Neural crest cell (in vitro differentiated cells): ENCODE results near the gene TMEM150A. TPM values are rescaled to one million over a fixed set of nuclear protein-coding genes. Genes with fewer than 3 reads are reported as not detected.
"Not testable (repeated sequence)": the region's sequence is repeated elsewhere in the genome, so short reads cannot be mapped to it uniquely, and the experiment has no call there.

Source experiments
- DNase-seq: peaks from one replicate; pipeline ENCODE4 v3.0.0; 2021; ENCODE audit warnings: low read depth, mixed read lengths, low spot score
- H3K27ac Mint-ChIP-seq: one replicate; pipeline ENCODE4 v1.8.0; 2021; ENCODE audit warnings: mild to moderate bottlenecking, mixed read lengths; ENCODE audit not compliant: unreplicated experiment
- H3K27me3 Mint-ChIP-seq: 2 replicates; pipeline ENCODE4 v1.8.0; 2021; ENCODE audit warnings: low read depth, mild to moderate bottlenecking, mixed read lengths
- H3K36me3 Mint-ChIP-seq: 2 replicates; pipeline ENCODE4 v1.8.0; 2021; ENCODE audit warnings: low read depth, mild to moderate bottlenecking, mixed read lengths
- H3K4me1 Mint-ChIP-seq: 2 replicates; pipeline ENCODE4 v1.8.0; 2021; ENCODE audit warnings: mixed read lengths
- H3K4me3 Mint-ChIP-seq: one replicate; pipeline ENCODE4 v1.8.0; 2021; ENCODE audit warnings: mild to moderate bottlenecking, mixed read lengths
- H3K9me3 Mint-ChIP-seq: 2 replicates; pipeline ENCODE4 v1.8.0; 2021; ENCODE audit warnings: mixed read lengths
- CTCF ChIP-seq: fragments of 200-600 bp; sonication (generic); conservative IDR thresholded peaks from 2 replicates; pipeline ENCODE4 v1.5.0; 2021; ENCODE audit warnings: antibody characterized with exemption, mild to moderate bottlenecking
- total RNA-seq: library from RNA; stranded (reverse); gene quantifications from 2 replicates; pipeline ENCODE4 v1.2.1, GENCODE V29; 2021

The TMEM150A gene
- total RNA-seq, 1 donor from 2014 or later = 20.9 TPM

- TF ChIP-seq CTCF = no peak
- peak within 1 kb of the TSS; percentile 100 for H3K4me3 Mint-ChIP-seq
- H3K27ac Mint-ChIP-seq = peak within 1 kb of the TSS; percentile 98
- no peaks in the 10 kb centered on the region for H3K36me3 Mint-ChIP-seq
- DNase-seq = peak; percentile 85
- H3K4me1 Mint-ChIP-seq = peaks cover 23% of the 10 kb centered on the region
- no peaks in the 10 kb centered on the region for H3K27me3 Mint-ChIP-seq
- H3K9me3 Mint-ChIP-seq = no peaks in the 10 kb centered on the region
Observed at GRCh38 chr2:85595301-85596025, 7.0 kb downstream of the TMEM150A start, which contains the start of gene RNF181. Gene RNF181 (plus strand): TSS chr2:85595745. CDS start chr2:85595764, 19 bp downstream.

- H3K9me3 Mint-ChIP-seq = no peaks in the 10 kb centered on the region
Observed at GRCh38 chr2:85594715-85595300, 7.7 kb downstream of the TMEM150A start.

GRCh38 chr2:85593023-85593422, 9.5 kb downstream of the TMEM150A start:
- peaks cover 31% of the 10 kb centered on the region for H3K4me1 Mint-ChIP-seq
- H3K27ac Mint-ChIP-seq = no peak overlapping the region
- H3K36me3 Mint-ChIP-seq = no peaks in the 10 kb centered on the region
- no peak for TF ChIP-seq CTCF
- peak overlapping the region; percentile 100 for H3K4me3 Mint-ChIP-seq
- no peaks in the 10 kb centered on the region for H3K27me3 Mint-ChIP-seq
- H3K9me3 Mint-ChIP-seq = no peaks in the 10 kb centered on the region
- no peak for DNase-seq

More at GRCh38 chr2:85594715-85595300, 7.7 kb downstream of the TMEM150A start:
- peaks cover 23% of the 10 kb centered on the region for H3K4me1 Mint-ChIP-seq
- DNase-seq = no peak
- H3K27me3 Mint-ChIP-seq = no peaks in the 10 kb centered on the region
- no peaks in the 10 kb centered on the region for H3K36me3 Mint-ChIP-seq
- peak overlapping the region; percentile 100 for H3K4me3 Mint-ChIP-seq
- peak overlapping the region; percentile 98 for H3K27ac Mint-ChIP-seq
- TF ChIP-seq CTCF = no peak

GRCh38 chr2:85592299-85592698, 10.2 kb downstream of the TMEM150A start:
- Mint-ChIP-seq H3K4me1 (peaks cover 38% of the 10 kb centered on the region), H3K4me3 (peak overlapping the region; percentile 38)
- H3K9me3 Mint-ChIP-seq, DNase-seq, H3K36me3 Mint-ChIP-seq, H3K27ac Mint-ChIP-seq, H3K27me3 Mint-ChIP-seq: not testable (repeated sequence)

- no peak for DNase-seq
- Mint-ChIP-seq H3K27me3 (peaks cover 3% of the 10 kb centered on the region), H3K9me3 (no peaks in the 10 kb centered on the region), H3K27ac (no peak overlapping the region), H3K36me3 (no peaks in the 10 kb centered on the region), H3K4me1 (peaks cover 38% of the 10 kb centered on the region), H3K4me3 (peak overlapping the region; percentile 29)
- no peak for TF ChIP-seq CTCF
Observed at GRCh38 chr2:85591563-85591962, 10.9 kb downstream of the TMEM150A start.

- no peaks in the 10 kb centered on the region for H3K9me3 Mint-ChIP-seq
- H3K27ac Mint-ChIP-seq = no peak overlapping the region
- peaks cover 33% of the 10 kb centered on the region for H3K4me1 Mint-ChIP-seq
- no peak for TF ChIP-seq CTCF
- H3K27me3 Mint-ChIP-seq = peaks cover 3% of the 10 kb centered on the region
- peak overlapping the region; percentile 23 for H3K4me3 Mint-ChIP-seq
- no peaks in the 10 kb centered on the region for H3K36me3 Mint-ChIP-seq
- no peak for DNase-seq
Observed at GRCh38 chr2:85590950-85591349, 11.5 kb downstream of the TMEM150A start.
